HEK293 (cell line): ENCODE measurements around the gene RASA4B.

Experiments used
- CTCF ChIP-seq: fragments of 450-650 bp; formaldehyde crosslinking; IDR thresholded peaks from 2 replicates; pipeline ENCODE4 v1.5.1; 2016; ENCODE audit warnings: missing biosample characterization, missing genetic modification characterization
- FEZF1 ChIP-seq: fragments of 450-650 bp; formaldehyde crosslinking; IDR thresholded peaks from 2 replicates; pipeline ENCODE4 v1.5.1; 2016; ENCODE audit warnings: missing biosample characterization, missing genetic modification characterization
- HOXD13 ChIP-seq: sonication (generic); formaldehyde crosslinking; IDR thresholded peaks from 2 replicates; pipeline ENCODE4 v1.8.0; 2022; ENCODE audit warnings: missing genetic modification reagents, borderline replicate concordance
- MEIS1 ChIP-seq: sonication (generic); formaldehyde crosslinking; IDR thresholded peaks from 2 replicates; pipeline ENCODE4 v1.8.1; 2022; ENCODE audit warnings: missing genetic modification reagents, mild to moderate bottlenecking, borderline replicate concordance
- SETDB1 ChIP-seq: IDR thresholded peaks from one replicate; pipeline ENCODE4 v1.6.1; 2017; ENCODE audit warnings: mild to moderate bottlenecking, low read length, moderate library complexity, mixed read lengths; ENCODE audit not compliant: insufficient read length
- ZBTB20 ChIP-seq: fragments of 450-650 bp; formaldehyde crosslinking; IDR thresholded peaks from 2 replicates; pipeline ENCODE4 v1.5.1; 2016; ENCODE audit warnings: missing biosample characterization, missing genetic modification characterization
- ZBTB21 ChIP-seq: fragments of 450-650 bp; formaldehyde crosslinking; IDR thresholded peaks from 2 replicates; pipeline ENCODE4 v1.5.1; 2017; ENCODE audit warnings: missing biosample characterization, missing genetic modification characterization
- ZFP3 ChIP-seq: fragments of 450-650 bp; formaldehyde crosslinking; IDR thresholded peaks from 2 replicates; pipeline ENCODE4 v1.5.1; 2016; ENCODE audit warnings: low read depth, missing biosample characterization, missing genetic modification characterization
- ZFP37 ChIP-seq: fragments of 450-650 bp; formaldehyde crosslinking; IDR thresholded peaks from 2 replicates; pipeline ENCODE4 v1.5.1; 2016; ENCODE audit warnings: missing biosample characterization, missing genetic modification characterization
- ZNF10 ChIP-seq: fragments of 450-650 bp; formaldehyde crosslinking; IDR thresholded peaks from 2 replicates; pipeline ENCODE4 v1.5.1; 2017; ENCODE audit warnings: missing biosample characterization, missing genetic modification characterization
- ZNF112 ChIP-seq: fragments of 450-650 bp; formaldehyde crosslinking; IDR thresholded peaks from 2 replicates; pipeline ENCODE4 v1.5.0; 2017; ENCODE audit warnings: missing biosample characterization, missing genetic modification characterization
- ZNF140 ChIP-seq: fragments of 450-650 bp; formaldehyde crosslinking; IDR thresholded peaks from 2 replicates; pipeline ENCODE4 v1.5.1; 2016; ENCODE audit warnings: missing biosample characterization, missing genetic modification characterization
- ZNF155 ChIP-seq: fragments of 450-650 bp; formaldehyde crosslinking; IDR thresholded peaks from 2 replicates; pipeline ENCODE4 v1.5.1; 2016; ENCODE audit warnings: missing biosample characterization, missing genetic modification characterization
- ZNF248 ChIP-seq: fragments of 450-650 bp; formaldehyde crosslinking; IDR thresholded peaks from 2 replicates; pipeline ENCODE4 v1.5.1; 2017; ENCODE audit warnings: missing biosample characterization, missing genetic modification characterization
- ZNF292 ChIP-seq: fragments of 450-650 bp; formaldehyde crosslinking; IDR thresholded peaks from 2 replicates; pipeline ENCODE4 v1.5.1; 2016; ENCODE audit warnings: low read depth, missing biosample characterization, missing genetic modification characterization, borderline replicate concordance
- ZNF394 ChIP-seq: fragments of 450-650 bp; formaldehyde crosslinking; IDR thresholded peaks from 2 replicates; pipeline ENCODE4 v1.5.1; 2016; ENCODE audit warnings: missing biosample characterization, missing genetic modification characterization, mild to moderate bottlenecking, moderate library complexity, borderline replicate concordance
- ZNF426 ChIP-seq: fragments of 450-650 bp; formaldehyde crosslinking; IDR thresholded peaks from 2 replicates; pipeline ENCODE4 v1.5.1; 2017; ENCODE audit warnings: missing biosample characterization, missing genetic modification characterization, mild to moderate bottlenecking, inconsistent platforms, moderate library complexity
- ZNF558 ChIP-seq: fragments of 450-650 bp; formaldehyde crosslinking; IDR thresholded peaks from 2 replicates; pipeline ENCODE4 v1.5.1; 2016; ENCODE audit warnings: missing biosample characterization, missing genetic modification characterization
- ZNF561 ChIP-seq: fragments of 450-650 bp; IDR thresholded peaks from 2 replicates; pipeline ENCODE4 v1.5.1; 2018; ENCODE audit warnings: missing biosample characterization, missing genetic modification characterization, borderline replicate concordance
- ZNF623 ChIP-seq: fragments of 450-650 bp; formaldehyde crosslinking; IDR thresholded peaks from 2 replicates; pipeline ENCODE4 v1.5.1; 2016; ENCODE audit warnings: missing biosample characterization, missing genetic modification characterization
- ZNF654 ChIP-seq: fragments of 450-650 bp; formaldehyde crosslinking; IDR thresholded peaks from 2 replicates; pipeline ENCODE4 v1.5.1; 2016; ENCODE audit warnings: low read depth, missing biosample characterization, missing genetic modification characterization
- ZNF670 ChIP-seq: fragments of 450-650 bp; formaldehyde crosslinking; IDR thresholded peaks from 2 replicates; pipeline ENCODE4 v1.5.1; 2016; ENCODE audit warnings: missing biosample characterization, missing genetic modification characterization, low read depth
- ZNF677 ChIP-seq: fragments of 450-650 bp; IDR thresholded peaks from 2 replicates; pipeline ENCODE4 v1.5.0; 2018; ENCODE audit warnings: missing biosample characterization, mild to moderate bottlenecking, missing genetic modification characterization, moderate library complexity
- ZNF785 ChIP-seq: fragments of 450-650 bp; formaldehyde crosslinking; IDR thresholded peaks from 2 replicates; pipeline ENCODE4 v1.5.1; 2016; ENCODE audit warnings: missing biosample characterization, missing genetic modification characterization
- ZNF837 ChIP-seq: fragments of 450-650 bp; formaldehyde crosslinking; IDR thresholded peaks from 2 replicates; pipeline ENCODE4 v1.5.1; 2016; ENCODE audit warnings: missing biosample characterization, missing genetic modification characterization
- ZSCAN23 ChIP-seq: fragments of 450-650 bp; formaldehyde crosslinking; IDR thresholded peaks from 2 replicates; pipeline ENCODE4 v1.5.1; 2016; ENCODE audit warnings: missing biosample characterization, missing genetic modification characterization
- TF ChIP-seq, protein P1 (sequence below): fragments of 450-650 bp; formaldehyde crosslinking; IDR thresholded peaks from 2 replicates; pipeline ENCODE4 v1.5.1; 2016; ENCODE audit warnings: missing biosample characterization, missing genetic modification characterization
- TF ChIP-seq, protein P2 (sequence below): fragments of 450-650 bp; formaldehyde crosslinking; IDR thresholded peaks from 2 replicates; pipeline ENCODE4 v1.5.1; 2016; ENCODE audit warnings: missing biosample characterization, missing genetic modification characterization, low read depth
- TF ChIP-seq, protein P3 (sequence below): fragments of 450-650 bp; formaldehyde crosslinking; optimal IDR thresholded peaks from 2 replicates; pipeline ENCODE3; 2016; ENCODE audit warnings: missing biosample characterization, mild to moderate bottlenecking, missing genetic modification characterization
- TF ChIP-seq, protein P4 (sequence below): fragments of 450-650 bp; formaldehyde crosslinking; IDR thresholded peaks from 2 replicates; pipeline ENCODE4 v1.5.1; 2016; ENCODE audit warnings: missing biosample characterization, missing genetic modification characterization, low read depth

The RASA4B gene

DNA sequence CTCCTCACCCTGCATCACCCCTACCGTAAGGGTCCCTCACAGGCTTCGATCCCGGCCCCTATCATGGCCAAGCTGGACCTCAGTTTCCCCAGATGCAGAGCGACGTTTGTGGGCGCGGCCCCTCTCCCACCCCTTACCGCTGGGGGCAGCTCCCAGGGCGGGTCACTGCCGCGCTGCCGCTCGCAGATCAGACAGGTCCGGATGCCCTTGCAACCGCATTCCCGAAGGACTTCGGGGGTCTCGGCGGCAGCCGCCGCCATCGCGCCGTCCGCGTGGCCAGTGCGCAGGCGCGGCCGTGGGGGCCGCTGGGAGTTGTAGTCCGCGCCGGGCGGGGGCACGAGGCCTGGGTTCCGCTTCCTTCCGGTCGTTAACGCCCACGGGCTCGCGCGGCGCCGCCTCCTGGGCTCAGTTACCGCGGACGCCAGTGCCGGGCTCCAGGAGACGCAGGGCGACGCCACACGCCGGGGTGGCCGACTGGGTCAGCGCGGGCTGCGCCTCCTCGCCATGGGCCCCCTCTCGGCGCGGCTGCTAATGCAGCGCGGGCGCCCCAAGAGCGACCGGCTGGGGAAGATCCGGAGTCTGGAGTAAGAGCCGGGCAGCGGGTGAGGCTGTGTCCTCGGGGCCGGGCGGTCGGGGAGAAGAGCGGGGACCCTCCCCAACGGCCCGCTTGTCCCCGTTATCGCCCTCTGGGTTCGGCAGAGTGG lies 52.8 kb downstream of the RASA4B start, which contains the start of the genes ALKBH4 and LRWD1 (continued):
- TF ChIP-seq, protein P1, sequence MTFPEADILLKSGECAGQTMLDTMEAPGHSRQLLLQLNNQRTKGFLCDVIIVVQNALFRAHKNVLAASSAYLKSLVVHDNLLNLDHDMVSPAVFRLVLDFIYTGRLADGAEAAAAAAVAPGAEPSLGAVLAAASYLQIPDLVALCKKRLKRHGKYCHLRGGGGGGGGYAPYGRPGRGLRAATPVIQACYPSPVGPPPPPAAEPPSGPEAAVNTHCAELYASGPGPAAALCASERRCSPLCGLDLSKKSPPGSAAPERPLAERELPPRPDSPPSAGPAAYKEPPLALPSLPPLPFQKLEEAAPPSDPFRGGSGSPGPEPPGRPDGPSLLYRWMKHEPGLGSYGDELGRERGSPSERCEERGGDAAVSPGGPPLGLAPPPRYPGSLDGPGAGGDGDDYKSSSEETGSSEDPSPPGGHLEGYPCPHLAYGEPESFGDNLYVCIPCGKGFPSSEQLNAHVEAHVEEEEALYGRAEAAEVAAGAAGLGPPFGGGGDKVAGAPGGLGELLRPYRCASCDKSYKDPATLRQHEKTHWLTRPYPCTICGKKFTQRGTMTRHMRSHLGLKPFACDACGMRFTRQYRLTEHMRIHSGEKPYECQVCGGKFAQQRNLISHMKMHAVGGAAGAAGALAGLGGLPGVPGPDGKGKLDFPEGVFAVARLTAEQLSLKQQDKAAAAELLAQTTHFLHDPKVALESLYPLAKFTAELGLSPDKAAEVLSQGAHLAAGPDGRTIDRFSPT, result peak; percentile 74
- TF ChIP-seq ZNF394 (tag by site-specific recombination), result no peak
- TF ChIP-seq ZFP37 (tag by site-specific recombination), result no peak
- TF ChIP-seq SETDB1, result no peak
- peak; percentile 87 for TF ChIP-seq ZNF785
- TF ChIP-seq ZNF155, result no peak
- no peak for TF ChIP-seq ZNF426 (tag by site-specific recombination)
- no peak for TF ChIP-seq ZFP3 (tag by site-specific recombination)
- 0 out of 2 replicates have a peak, but pooled peaks have one; percentile 9 for TF ChIP-seq ZNF10 (tag by site-specific recombination)
- no peak for TF ChIP-seq ZNF677 (tag by site-specific recombination)
- no peak for TF ChIP-seq ZNF837
- TF ChIP-seq, protein P2, sequence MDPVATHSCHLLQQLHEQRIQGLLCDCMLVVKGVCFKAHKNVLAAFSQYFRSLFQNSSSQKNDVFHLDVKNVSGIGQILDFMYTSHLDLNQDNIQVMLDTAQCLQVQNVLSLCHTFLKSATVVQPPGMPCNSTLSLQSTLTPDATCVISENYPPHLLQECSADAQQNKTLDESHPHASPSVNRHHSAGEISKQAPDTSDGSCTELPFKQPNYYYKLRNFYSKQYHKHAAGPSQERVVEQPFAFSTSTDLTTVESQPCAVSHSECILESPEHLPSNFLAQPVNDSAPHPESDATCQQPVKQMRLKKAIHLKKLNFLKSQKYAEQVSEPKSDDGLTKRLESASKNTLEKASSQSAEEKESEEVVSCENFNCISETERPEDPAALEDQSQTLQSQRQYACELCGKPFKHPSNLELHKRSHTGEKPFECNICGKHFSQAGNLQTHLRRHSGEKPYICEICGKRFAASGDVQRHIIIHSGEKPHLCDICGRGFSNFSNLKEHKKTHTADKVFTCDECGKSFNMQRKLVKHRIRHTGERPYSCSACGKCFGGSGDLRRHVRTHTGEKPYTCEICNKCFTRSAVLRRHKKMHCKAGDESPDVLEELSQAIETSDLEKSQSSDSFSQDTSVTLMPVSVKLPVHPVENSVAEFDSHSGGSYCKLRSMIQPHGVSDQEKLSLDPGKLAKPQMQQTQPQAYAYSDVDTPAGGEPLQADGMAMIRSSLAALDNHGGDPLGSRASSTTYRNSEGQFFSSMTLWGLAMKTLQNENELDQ (tag by site-specific recombination), result no peak
- no peak for TF ChIP-seq FEZF1 (tag by site-specific recombination)
- TF ChIP-seq, protein P3, sequence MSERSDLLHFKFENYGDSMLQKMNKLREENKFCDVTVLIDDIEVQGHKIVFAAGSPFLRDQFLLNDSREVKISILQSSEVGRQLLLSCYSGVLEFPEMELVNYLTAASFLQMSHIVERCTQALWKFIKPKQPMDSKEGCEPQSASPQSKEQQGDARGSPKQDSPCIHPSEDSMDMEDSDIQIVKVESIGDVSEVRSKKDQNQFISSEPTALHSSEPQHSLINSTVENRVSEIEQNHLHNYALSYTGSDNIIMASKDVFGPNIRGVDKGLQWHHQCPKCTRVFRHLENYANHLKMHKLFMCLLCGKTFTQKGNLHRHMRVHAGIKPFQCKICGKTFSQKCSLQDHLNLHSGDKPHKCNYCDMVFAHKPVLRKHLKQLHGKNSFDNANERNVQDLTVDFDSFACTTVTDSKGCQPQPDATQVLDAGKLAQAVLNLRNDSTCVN (tag by site-specific recombination), result peak; percentile 96
- TF ChIP-seq ZNF670, result no peak
- TF ChIP-seq ZNF561 (tag by site-specific recombination), result peak; percentile 92; the same call in 1 of the 2 replicates
- peak; percentile 90 for TF ChIP-seq CTCF
- no peak for TF ChIP-seq ZNF112 (tag by site-specific recombination)
- TF ChIP-seq ZNF558 (tag by site-specific recombination), result no peak
- TF ChIP-seq ZNF248 (tag by site-specific recombination), result no peak
- no peak for TF ChIP-seq ZNF140 (tag by site-specific recombination)
- no peak for TF ChIP-seq HOXD13 (CRISPR knock-in tag)
- no peak for TF ChIP-seq ZNF623 (tag by site-specific recombination)
- TF ChIP-seq MEIS1 (CRISPR knock-in tag), result no peak
- TF ChIP-seq ZNF654 (tag by site-specific recombination), result no peak
- no peak for TF ChIP-seq ZBTB21 (tag by site-specific recombination)
- TF ChIP-seq ZSCAN23 (tag by site-specific recombination), result no peak
- TF ChIP-seq, protein P4, sequence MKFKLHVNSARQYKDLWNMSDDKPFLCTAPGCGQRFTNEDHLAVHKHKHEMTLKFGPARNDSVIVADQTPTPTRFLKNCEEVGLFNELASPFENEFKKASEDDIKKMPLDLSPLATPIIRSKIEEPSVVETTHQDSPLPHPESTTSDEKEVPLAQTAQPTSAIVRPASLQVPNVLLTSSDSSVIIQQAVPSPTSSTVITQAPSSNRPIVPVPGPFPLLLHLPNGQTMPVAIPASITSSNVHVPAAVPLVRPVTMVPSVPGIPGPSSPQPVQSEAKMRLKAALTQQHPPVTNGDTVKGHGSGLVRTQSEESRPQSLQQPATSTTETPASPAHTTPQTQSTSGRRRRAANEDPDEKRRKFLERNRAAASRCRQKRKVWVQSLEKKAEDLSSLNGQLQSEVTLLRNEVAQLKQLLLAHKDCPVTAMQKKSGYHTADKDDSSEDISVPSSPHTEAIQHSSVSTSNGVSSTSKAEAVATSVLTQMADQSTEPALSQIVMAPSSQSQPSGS, result no peak
- TF ChIP-seq ZBTB20 (tag by site-specific recombination), result peak; percentile 79; the same call in 1 of the 2 replicates
- no peak for TF ChIP-seq ZNF292 (tag by site-specific recombination)
